KBM-7 (cell line): ENCODE measurements around the gene CALM1.
A peak's percentile ranks its signal among the peaks of the same experiment; 100 is the strongest.

ENCODE experiments used
- DNase-seq: peaks from one replicate; pipeline ENCODE4 v3.0.0-alpha.2; 2015
- in situ Hi-C: fragments of 300-500 bp; cut with MboI; formaldehyde crosslinking; loops from 2 replicates; pipeline ENCODE4 v1.14.3; 2020; ENCODE audit warnings: low sequenced_read_pairs, low pct_unique_long_range_greater_than_20kb, mixed read lengths

CALM1 gene

DNA sequence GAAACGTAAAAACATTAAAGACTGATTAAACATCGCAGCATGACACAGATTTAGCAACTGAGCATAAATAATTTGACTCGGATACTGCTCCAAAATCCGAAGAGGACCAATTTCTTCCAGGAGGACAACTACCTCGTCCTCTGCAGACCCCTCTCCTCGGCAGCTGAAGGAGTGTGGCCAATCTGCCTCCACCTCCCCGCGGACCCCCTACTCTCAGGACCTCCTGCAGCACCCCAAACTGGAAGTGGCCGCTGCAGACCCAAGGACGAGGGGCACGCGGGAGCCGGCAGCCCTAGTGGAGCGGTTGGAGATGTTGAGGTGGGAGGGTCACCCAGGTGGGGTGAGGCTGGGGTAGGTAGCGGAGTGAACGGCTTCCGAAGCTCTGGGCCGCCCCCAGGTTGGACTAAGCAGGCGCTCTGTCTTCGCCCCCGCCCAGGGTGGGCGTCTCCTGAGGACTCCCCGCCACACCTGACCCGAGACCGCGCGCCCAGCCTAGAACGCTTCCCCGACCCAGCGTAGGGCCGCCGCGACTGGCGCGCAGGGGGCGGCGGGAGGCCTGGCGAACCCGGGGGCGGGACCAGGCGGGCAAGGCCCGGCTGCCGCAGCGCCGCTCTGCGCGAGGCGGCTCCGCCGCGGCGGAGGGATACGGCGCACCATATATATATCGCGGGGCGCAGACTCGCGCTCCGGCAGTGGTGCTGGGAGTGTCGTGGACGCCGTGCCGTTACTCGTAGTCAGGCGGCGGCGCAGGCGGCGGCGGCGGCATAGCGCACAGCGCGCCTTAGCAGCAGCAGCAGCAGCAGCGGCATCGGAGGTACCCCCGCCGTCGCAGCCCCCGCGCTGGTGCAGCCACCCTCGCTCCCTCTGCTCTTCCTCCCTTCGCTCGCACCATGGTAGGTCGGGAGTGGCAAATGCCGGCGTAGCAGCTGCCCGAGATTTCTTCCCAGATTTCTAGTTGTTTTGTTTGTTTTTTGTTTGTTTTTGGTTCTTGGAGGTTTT, at the start of gene CALM1:
CALM1 (plus strand) TSS at position 689 of the 999 bp plus-strand sequence; CDS start at position 891, 202 bp downstream.
- peak; percentile 94 for DNase-seq
- in situ Hi-C loops = no loop called here

DNA sequence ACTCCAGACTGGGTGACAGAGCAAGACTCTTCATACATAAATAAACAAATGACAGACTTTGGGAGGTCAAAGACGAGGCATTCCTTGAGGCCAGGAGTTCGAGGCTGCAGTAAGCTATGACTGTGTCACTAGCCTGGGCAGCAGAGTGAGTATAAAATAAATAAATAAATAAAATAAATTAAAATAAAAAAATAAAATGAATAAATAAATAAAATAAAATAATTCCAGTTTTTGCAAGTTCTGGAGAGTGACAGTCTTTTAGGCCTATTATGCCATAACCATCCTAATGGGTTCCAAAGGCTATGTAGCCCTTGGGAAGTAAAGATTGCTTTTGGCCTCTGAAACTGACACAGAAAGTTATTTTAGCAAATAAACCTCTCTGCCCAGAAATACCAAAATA, 48.6 kb upstream of the CALM1 start:
- DNase-seq = no peak
- in situ Hi-C loops = no loop called here

DNA sequence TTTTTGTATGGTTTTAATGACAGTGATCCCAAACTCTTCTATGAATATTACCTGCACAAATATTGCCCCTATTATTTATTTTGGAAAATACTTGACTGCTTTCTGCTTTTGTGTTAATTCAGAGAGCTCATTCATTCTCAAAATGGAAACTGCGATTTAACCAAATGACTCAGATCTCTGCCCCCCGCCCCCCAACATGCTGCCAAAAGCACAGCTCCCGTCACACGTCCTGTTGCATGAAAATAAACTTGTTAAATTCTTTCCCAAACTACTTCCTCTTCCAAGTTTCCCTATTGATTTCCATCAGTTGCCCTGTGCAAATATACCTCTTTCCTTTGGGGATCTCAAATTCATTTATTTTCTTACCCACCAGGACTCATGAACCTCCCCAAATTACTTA, 47.1 kb upstream of the CALM1 start:
- no peak for DNase-seq
- in situ Hi-C loops = no loop called here

DNA sequence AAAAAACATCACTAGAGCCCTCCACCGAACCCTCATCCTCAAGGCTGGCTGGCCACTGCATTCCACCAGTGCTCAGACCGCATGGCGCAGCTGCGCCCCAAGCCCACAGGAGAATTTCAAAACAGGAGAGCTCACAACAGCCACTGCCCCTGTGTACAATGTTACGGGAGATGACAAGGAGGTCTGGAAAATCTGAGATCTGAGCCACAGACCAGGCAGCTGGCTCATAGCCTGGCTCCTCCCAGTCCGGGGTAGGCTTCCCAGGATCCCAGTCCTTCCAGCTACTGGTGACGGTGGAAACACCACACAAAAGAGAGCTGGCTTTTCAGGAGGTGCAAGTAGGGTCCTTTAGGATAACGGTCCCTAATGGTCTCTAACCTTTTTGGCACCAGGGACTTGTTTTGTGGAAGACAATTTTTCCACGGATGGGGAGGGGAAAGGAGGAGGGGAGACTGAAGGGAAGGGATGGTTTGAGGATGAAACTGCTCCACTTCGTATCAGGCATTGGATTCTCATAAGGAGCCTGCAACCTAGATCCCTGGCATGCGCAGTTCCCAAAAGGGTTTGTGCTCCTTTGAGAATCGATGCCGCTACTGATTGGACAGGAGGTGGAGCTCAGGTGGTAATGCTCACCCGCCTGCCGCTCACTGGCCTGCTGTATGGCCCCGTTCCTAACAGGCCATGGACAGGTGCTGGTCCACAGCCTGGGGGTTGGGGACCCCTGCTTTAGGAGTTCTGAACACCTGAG, 42.1 kb upstream of the CALM1 start:
- no peak for DNase-seq
- in situ Hi-C loops = no loop called here

DNA sequence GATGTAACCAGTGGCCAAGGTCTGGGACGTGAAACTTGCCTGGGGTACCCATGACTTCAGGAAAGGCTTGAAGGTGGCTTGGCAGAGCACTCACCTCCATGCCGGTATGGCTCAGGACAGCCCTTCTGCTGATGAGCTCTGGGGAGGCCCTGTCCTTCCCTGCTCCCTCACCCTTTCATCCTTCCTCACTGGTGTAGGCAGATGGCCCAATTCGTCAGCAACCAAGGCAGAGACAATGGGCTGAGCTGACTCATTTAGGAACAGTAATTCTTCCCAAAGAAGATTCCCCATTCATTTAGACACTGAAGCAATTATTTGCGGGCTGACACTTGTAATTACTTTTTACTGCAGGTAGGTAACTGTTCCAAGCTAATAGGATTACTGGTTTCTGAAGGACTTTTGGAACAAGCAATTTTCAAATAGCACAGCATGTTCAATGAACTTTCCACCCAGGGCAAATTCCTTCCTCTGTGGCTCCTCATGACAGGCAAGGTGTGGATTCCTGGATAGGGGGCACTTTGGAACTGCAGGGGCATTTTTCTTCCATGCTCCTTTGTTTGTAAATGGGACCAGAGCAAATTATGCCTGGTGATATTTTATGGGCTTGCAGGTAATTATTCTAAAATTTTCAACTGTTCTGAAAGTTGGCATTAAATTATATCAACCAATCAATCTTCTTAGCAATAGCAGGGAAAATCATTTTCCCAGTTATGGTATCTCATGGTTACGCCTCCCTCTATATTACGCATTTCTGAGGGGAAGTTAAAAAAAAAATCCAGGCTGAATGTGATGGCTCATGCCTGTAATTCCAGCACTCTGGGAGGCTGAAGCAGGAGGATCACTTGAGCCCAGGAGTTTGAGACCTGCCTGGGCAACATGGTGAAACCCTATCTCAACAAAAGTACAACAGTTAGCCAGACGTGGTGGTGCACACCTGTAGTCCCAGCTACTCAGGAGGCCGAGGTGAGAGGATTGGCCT, 41.0 kb upstream of the CALM1 start:
- DNase-seq = no peak
- in situ Hi-C loops = no loop called here

DNA sequence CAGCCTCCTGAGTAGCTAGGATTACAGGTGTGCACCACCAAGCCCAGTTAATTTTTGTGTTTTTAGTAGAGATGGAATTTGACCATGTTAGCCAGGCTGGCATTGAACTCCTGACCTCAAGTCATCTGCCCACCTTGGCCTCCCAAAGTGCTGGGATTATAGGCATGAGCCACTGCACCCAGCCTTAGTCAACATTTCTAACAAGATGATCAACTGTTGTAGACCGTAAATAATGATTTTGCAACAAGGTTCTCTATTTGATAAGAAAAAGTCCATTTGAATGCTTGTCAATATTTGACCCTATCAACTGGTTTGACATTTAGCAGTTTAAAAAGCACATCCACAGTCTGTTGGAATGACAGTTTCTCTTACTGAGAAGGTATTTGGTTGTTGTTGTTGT, 39.9 kb upstream of the CALM1 start:
- DNase-seq = no peak
- in situ Hi-C loops = no loop called here

DNA sequence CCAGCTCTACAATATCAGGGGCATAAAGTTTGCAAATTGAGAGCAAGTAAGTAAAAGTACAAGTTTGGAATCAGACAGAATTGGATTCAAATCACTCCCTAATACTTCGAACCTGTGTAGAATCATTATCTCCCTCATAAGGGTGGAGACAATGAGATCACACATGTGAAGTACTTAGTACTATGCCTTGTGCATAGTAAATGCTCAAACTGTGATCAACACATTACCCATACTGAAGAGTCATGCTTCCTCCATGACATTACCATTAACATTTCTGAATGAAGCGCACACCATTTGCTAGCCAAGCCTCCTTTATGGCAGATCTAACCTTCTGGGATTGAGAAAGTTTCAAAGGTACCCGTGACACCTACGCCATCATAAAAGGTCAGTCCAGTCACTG, 38.5 kb upstream of the CALM1 start:
- DNase-seq = no peak
- in situ Hi-C loops = no loop called here

DNA sequence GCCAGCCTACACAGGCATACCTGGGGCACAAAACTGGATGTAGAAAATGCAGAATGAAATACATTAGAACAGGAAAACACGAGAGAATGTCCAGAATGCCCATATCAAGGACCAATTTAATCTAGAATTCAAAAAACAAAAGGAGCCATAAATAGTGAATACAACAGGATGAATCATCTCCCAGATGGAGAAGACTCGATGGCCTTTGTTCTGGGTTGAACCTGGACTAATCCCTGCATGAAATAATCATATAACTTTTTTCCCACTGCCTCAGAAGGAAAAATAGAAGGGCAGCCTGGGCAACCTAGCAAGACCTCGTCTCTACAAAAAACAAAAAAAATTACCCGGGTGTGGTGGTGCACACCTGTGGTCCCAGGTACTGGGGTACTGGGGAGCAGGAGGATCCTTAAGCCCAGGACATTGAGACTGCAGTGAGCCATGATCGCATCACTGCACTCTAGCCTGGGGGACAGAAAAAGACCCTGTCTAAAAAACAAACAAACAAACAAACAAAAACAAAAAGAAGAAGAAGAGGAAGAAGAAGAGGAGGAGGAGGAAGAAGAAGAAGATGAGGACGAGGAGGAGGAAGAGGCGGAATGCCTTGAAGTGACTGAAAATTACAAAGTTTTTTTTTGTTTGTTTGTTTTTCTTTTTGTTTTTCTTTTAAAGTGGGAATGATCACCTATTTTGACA, 34.8 kb upstream of the CALM1 start:
- in situ Hi-C loops = no loop called here
- DNase-seq = no peak

DNA sequence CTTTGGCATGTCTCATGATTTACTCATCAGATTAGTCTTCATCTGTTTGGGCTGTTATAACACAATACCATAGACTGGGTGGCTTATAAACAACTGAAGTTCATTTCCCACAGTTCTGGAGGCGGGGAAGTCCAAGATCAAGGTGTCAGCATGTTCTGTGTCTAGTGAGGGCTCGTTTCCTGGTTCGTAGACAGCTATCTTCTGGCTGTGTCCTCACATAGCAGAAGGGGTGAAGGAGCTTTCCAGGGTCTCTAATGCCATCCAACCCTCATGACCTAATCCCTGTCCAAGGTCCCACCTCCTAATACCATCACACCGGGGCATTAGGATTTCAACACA, 34.3 kb upstream of the CALM1 start:
- in situ Hi-C loops = no loop called here
- DNase-seq = no peak

DNA sequence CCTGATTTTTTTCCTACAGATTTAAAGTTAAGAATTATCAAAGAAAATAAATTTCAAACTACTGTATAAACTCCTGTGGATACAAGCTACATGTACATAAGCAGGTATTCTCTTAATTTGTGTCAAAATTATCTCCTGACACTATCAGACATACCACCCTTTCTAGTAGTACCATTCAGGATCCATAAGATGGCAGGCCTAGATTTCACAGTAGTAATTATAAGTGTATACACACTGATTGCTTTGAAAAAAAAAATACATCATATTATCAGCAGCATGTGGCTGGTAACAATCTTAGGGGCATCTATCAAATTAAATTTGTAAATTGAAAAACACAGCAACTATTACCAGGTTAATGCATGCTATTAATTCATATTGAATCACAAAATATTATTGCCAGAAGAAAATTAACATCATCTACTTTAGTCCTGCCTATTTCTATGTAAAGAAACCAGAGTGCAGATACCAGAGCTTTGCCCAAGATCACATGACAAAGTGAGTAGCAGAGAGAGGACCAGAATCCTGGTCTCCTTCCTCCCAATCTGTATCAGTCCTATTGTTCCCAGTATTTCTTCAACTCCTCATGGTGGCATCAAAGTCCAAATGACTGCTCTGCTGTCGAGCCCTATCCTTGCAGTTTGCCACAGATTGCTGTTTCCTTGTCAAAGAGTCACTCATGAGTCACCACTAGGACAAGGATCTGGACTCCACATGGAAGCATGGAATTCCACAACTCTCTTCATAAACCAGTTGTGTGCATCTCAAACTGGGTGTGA, 27.7 kb upstream of the CALM1 start:
- in situ Hi-C loops = no loop called here
- no peak for DNase-seq

DNA sequence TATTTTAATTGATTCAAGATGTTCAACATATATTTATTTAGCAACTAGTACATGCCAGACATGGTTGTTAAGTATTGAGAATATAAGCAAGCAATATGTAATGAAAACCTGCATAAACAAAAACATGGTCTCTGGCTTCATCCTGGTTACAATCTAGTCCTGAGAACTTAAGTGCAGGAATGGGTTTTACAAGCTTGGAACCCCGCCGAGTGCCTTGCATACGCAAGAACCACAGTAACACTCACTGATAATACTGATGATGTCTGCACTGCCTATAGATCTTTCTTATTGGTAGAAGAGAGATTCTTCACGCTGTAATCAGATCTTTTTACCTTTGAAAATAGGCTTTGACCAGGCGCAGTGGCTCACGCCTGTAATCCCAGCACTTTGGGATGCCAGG, 22.9 kb upstream of the CALM1 start:
- DNase-seq = no peak
- in situ Hi-C loops = no loop called here

DNA sequence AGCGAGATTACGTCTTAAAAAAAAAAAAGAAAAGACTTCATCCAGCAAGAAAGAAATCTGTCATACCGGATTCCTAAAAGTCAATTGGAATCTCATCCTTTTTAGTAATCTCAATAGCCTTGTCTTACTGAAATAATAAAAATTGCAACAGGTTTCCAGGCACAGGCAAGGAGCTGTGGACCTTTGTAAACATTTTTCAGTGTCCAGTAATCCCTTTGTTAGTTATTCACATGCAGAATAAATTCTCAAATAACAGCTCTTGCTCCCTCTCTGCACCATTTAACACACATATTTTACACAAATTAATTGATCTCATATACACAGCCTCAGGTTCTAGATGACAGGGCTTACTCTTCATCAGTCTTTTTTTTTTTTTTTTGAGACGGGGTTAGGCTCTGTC, 22.0 kb upstream of the CALM1 start:
- in situ Hi-C loops = no loop called here
- DNase-seq = no peak

DNA sequence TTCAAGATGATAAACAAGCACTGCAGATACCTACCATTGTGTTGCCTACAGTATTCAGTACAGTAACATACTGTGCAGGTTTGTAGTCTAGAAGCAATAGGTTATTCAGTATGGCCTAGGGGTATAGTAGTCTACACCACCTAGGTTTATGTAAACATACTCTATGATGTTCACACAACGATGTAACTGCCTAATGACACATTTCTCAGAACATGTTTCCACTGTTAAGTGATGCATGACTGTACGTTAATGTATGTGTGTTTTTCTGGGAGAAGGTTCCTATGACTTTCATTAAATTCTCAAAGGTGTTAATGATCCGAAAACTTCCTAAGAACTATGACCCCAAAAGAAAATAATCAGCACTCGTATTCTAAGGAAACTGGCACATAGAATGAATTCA, 20.9 kb upstream of the CALM1 start:
- in situ Hi-C loops = no loop called here

DNA sequence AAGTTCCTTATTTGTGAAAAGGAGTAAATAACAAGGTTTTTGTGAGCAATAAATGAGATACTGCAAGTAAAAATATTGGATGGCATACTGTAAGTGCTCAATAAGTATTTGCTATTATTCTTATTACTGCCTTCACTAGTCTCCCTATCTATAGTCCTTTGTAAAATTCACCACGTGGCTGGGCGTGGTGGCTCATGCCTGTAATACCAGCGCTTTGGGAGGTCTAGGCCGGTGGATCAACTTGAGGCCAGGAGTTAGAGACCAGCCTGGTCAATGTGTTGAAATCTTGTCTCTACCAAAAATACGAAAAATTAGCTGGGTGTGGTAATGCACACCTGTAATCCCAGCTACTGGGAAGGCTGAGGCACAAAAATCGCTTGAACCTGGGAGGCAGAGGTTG, 18.6 kb upstream of the CALM1 start:
- DNase-seq = no peak
- in situ Hi-C loops = no loop called here

More for the DNA sequence above, 20.9 kb upstream of the CALM1 start:
- no peak for DNase-seq

DNA sequence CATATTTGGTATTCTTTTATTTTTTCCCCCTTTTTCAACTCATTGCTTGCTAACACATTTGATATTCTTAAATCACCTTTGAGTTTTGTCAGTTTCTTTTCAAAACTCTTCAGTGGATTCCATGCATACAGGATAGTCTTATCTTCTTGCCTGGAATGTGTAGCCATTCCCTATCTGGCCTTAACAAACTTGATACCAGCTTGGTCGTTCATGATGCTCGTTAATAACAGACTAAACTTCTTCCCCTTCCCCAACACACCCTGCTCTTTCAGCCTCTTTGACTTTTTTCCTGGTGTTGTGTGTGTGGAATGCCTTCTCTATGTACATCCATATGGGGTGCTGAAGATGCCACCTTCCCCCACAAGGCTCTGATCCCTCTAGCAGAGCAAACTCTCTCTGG, 17.7 kb upstream of the CALM1 start:
- in situ Hi-C loops = no loop called here
- no peak for DNase-seq

DNA sequence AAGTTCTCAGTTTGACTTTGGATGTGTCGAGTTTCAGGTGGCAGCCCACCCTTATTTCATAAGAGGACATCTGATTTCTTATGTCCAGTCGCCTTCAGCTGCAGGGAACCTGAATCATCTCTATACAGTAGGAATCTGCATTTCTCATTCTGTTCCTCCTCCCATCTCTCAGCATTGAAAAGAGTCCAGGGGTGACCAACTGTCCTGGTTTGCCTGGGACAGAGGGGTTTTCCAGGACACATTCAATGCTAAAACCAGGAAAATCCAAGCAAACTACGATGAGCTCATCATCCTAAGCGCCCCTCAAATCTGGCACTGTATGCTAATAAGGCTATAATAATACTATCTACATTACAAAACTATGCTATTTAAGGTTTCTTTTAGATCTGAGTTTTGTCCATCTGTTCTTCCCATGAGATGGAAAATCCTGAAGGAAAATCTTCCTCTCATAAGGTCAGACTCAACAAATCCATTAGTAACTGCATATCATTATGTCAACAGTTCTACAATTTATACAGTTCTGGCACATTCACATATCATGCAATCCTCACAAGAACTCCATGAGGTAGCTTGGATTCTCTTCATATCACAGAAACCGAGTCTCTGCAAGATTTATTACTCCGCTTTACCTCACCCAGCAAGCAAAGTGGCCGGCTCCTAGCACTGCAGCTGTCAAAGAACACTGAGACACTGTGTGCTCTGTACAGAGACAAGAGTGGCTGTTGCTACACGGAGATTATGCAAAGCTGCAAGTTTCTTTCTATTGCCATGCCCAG, 15.6 kb upstream of the CALM1 start:
- DNase-seq = no peak
- in situ Hi-C loops = no loop called here

DNA sequence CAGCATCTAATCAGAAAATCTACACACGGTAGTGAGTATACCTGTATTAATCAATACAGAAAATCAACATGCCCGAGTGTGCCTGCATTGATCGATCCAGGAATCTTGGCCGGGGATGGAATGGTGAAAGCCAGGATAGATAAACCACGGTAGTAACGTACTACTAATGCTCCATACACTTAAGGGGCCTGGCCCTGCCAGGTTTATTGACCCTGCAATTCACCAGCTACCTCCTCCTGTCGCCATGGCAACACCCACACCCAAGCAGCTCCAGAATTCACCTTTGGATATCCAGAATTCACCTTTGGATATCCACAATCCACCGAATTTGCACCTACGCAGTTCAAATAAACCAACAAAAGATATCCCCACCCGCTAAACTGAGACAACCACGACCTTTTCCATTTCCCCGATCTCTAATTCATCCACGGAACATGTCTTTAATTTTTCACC, 14.8 kb upstream of the CALM1 start:
- in situ Hi-C loops = no loop called here

More for the DNA sequence above, 14.8 kb upstream of the CALM1 start:
- no peak for DNase-seq
